Mesenchymal stem cell (in vitro differentiated cells and primary cell): ENCODE measurements around the gene GUCA1A.

ENCODE experiments used
- DNase-seq: peaks from one replicate; pipeline ENCODE4 v3.0.0-alpha.2; 2013
- H2AFZ ChIP-seq: one replicate; pipeline ENCODE4 v1.6.1; 2013; ENCODE audit warnings: low read depth, mild to moderate bottlenecking, control low read depth, inconsistent platforms, low read length, moderate library complexity
- H2AK5ac ChIP-seq: 2 replicates; pipeline ENCODE4 v1.6.1; 2013; ENCODE audit warnings: low read length, moderate library complexity, mild to moderate bottlenecking, inconsistent platforms; ENCODE audit not compliant: severe bottlenecking
- H2BK120ac ChIP-seq: one replicate; pipeline ENCODE4 v1.6.1; 2013; ENCODE audit warnings: low read depth, mild to moderate bottlenecking, inconsistent platforms, low read length, moderate library complexity
- H2BK12ac ChIP-seq, 2 experiments: one replicate each; pipeline ENCODE4 v1.6.1; 2013; ENCODE audit warnings: inconsistent platforms in 2 of 2, low read length in 2 of 2, mild to moderate bottlenecking in 2 of 2, moderate library complexity in 2 of 2, control low read depth in 1 of 2
- H2BK15ac ChIP-seq: one replicate; pipeline ENCODE4 v1.6.1; 2013; ENCODE audit warnings: mild to moderate bottlenecking, low read depth, inconsistent platforms; ENCODE audit not compliant: poor library complexity, severe bottlenecking
- H2BK5ac ChIP-seq: 2 replicates; pipeline ENCODE4 v1.6.1; 2013; ENCODE audit warnings: low read depth, mild to moderate bottlenecking, low read length, control low read depth, inconsistent platforms; ENCODE audit not compliant: poor library complexity, severe bottlenecking
- H3K14ac ChIP-seq, 2 experiments: one replicate each; pipeline ENCODE4 v1.6.1; 2013; ENCODE audit warnings: inconsistent platforms in 2 of 2, low read length in 2 of 2, control low read depth in 1 of 2, mild to moderate bottlenecking in 1 of 2, moderate library complexity in 1 of 2
- H3K18ac ChIP-seq, 2 experiments: one replicate each; pipeline ENCODE4 v1.6.1; 2013; ENCODE audit warnings: inconsistent platforms in 2 of 2, low read length in 2 of 2, control low read depth in 1 of 2, low read depth in 1 of 2, mild to moderate bottlenecking in 1 of 2
- H3K23ac ChIP-seq, 2 experiments: one replicate each; pipeline ENCODE4 v1.6.1; 2013; ENCODE audit warnings: inconsistent platforms in 2 of 2, low read length in 2 of 2, mild to moderate bottlenecking in 2 of 2, moderate library complexity in 2 of 2, control low read depth in 1 of 2
- H3K27ac ChIP-seq: 2 replicates; pipeline ENCODE4 v1.5.1; 2013; ENCODE audit warnings: mild to moderate bottlenecking, moderate library complexity, low read length, control low read depth, inconsistent platforms; ENCODE audit not compliant: poor library complexity, severe bottlenecking
- H3K27me3 ChIP-seq, 2 experiments: 2 replicates each; pipeline versions ENCODE4 v1.6.1 to v1.7.0; 2013; ENCODE audit warnings: low read length in 2 of 2, mild to moderate bottlenecking in 2 of 2, moderate library complexity in 2 of 2, control low read depth in 1 of 2, inconsistent platforms in 1 of 2; ENCODE audit not compliant: control insufficient read depth in 1 of 2, insufficient read depth in 1 of 2
- H3K36me3 ChIP-seq, 2 experiments: 2 replicates each; pipeline versions ENCODE4 v1.6.1 to v1.7.0; 2013; ENCODE audit warnings: low read length in 2 of 2, control low read depth in 1 of 2, inconsistent platforms in 1 of 2, low read depth in 1 of 2, mild to moderate bottlenecking in 1 of 2; ENCODE audit not compliant: insufficient read depth in 2 of 2, control insufficient read depth in 1 of 2
- H3K4ac ChIP-seq, 2 experiments: one replicate each; pipeline ENCODE4 v1.6.1; 2013; ENCODE audit warnings: inconsistent platforms in 2 of 2, low read length in 2 of 2, mild to moderate bottlenecking in 2 of 2, moderate library complexity in 2 of 2, control low read depth in 1 of 2, low read depth in 1 of 2
- H3K4me1 ChIP-seq: 2 replicates; pipeline ENCODE4 v1.6.1; 2013; ENCODE audit warnings: low read depth, low read length, control low read depth; ENCODE audit not compliant: control insufficient read depth, insufficient read depth
- H3K4me2 ChIP-seq: 2 replicates; pipeline ENCODE4 v1.6.1; 2013; ENCODE audit warnings: low read length, mild to moderate bottlenecking, inconsistent platforms; ENCODE audit not compliant: poor library complexity, severe bottlenecking
- H3K4me3 ChIP-seq, 2 experiments: 2 replicates each; pipeline versions ENCODE4 v1.5.1 to v1.7.0; 2013; ENCODE audit warnings: low read length in 2 of 2, mild to moderate bottlenecking in 2 of 2, control low read depth in 1 of 2, low read depth in 1 of 2; ENCODE audit not compliant: insufficient read depth in 1 of 2
- H3K79me1 ChIP-seq: replicated peaks from 2 replicates; pipeline ENCODE4 v1.6.1; 2013; ENCODE audit warnings: mild to moderate bottlenecking, control low read depth, low read length, inconsistent platforms; ENCODE audit not compliant: poor library complexity, severe bottlenecking
- H3K9ac ChIP-seq: 2 replicates; pipeline ENCODE4 v1.7.0; 2013; ENCODE audit warnings: mild to moderate bottlenecking, low read length, moderate library complexity
- H3K9me3 ChIP-seq: 2 replicates; pipeline ENCODE4 v1.7.0; 2013; ENCODE audit warnings: mild to moderate bottlenecking, low read length; ENCODE audit not compliant: control insufficient read depth
- H4K8ac ChIP-seq: one replicate; pipeline ENCODE4 v1.6.1; 2013; ENCODE audit warnings: inconsistent platforms, mild to moderate bottlenecking, low read length, moderate library complexity
- H4K91ac ChIP-seq: one replicate; pipeline ENCODE4 v1.6.1; 2013; ENCODE audit warnings: mild to moderate bottlenecking, low read length, inconsistent platforms
- WGBS: methylation state at CpG from one replicate; pipeline ENCODE4 v1.1.7; 2013; ENCODE audit warnings: mixed read lengths; 5-methylcytosine and 5-hydroxymethylcytosine counted together

Gene GUCA1A

DNA sequence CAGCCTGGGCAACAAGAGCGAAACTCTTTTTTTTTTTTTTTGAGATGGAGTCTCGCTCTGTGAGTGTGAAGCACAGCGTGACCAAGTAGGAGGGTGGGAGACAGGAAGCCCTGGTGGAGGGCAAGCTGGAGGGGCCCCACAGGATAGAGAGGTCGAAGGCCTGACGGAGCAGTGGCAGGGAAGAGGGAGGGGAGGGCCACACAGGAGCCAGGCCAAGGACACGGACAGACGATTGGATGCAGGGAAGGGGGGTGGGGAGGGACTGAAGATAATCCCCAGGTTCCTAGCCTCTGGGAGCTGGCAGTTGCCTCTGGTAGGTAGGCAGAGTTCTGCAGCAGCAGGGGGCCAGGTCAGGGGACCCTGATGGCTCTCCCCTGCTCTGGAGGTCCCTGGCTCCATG lies 10.8 kb upstream of the GUCA1A start:
- Histone ChIP-seq H3K4me1 (peaks cover 20% of the 10 kb centered on the region), H3K18ac (no peak overlapping the region), H3K23ac (no peak overlapping the region), H2AK5ac (no peak overlapping the region), H3K4ac (peak overlapping the region; percentile 20 to 47), H3K27me3 (peaks cover 0 to 5% of the 10 kb centered on the region in 2 experiments), H3K36me3 (no peaks in the 10 kb centered on the region), H3K79me1 (no peaks in the 10 kb centered on the region), H4K8ac (peak overlapping the region; percentile 67), H3K4me3 (no peak overlapping the region), H3K14ac (no peak overlapping the region), H2BK120ac (no peak overlapping the region), H3K4me2 (no peak overlapping the region), H2BK12ac (peak overlapping the region in 1 of 2 experiments; percentile 33), H2AFZ (no peak overlapping the region), H2BK5ac (no peak overlapping the region), H3K9ac (no peak overlapping the region), H3K9me3 (no peaks in the 10 kb centered on the region), H2BK15ac (no peak overlapping the region), H4K91ac (no peak overlapping the region), H3K27ac (no peak overlapping the region)
- 37% methylated on average over 7 of the region's 7 CpGs for WGBS
- DNase-seq, result no peak

DNA sequence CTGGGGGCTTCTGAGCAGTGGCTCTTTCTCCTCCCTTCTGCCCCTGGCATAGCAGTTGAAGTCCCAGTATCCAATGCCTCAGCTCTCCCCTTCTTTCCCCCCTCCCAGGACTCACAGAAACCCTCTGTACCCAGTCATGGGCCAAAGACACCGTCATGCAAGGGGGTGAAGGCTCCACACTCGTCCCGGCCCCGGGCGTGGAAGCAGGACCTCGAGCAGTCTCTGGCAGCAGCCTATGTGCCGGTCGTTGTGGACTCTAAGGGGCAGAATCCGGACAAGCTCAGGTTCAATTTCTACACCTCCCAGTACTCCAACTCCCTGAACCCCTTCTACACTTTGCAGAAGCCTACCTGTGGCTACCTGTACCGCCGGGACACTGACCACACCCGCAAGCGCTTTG lies 10.4 kb upstream of the GUCA1A start:
- H4K91ac ChIP-seq, result peak overlapping the region; percentile 52
- no peak for DNase-seq
- peaks cover 0 to 5% of the 10 kb centered on the region in 2 experiments for H3K27me3 ChIP-seq

DNA sequence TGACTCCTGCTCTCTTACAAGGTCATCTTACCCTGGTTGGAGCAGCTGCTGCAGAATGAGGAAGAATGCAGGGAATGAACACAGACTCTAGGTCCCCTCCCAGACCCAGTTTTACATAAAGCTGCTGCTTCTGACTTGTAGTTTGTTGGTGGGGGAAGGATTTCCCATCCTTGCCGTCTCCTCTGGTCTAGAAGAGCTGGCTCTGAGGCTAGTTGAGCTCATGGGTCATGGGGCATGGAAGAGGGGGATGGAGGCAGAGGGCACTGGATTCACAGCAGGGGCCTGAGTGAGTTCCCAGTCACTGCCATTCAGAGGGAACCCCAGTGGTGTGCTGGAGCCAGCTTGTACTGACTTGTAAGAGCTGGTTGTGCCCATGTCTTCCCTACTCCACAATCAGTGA lies 9.2 kb upstream of the GUCA1A start:
- H4K91ac ChIP-seq, result no peak overlapping the region
- no peak overlapping the region for H3K9ac ChIP-seq
- H3K4me3 ChIP-seq, result no peak overlapping the region
- H2BK120ac ChIP-seq, result no peak overlapping the region
- no peaks in the 10 kb centered on the region for H3K79me1 ChIP-seq
- H4K8ac ChIP-seq, result peak overlapping the region; percentile 79
- H3K36me3 ChIP-seq, result no peaks in the 10 kb centered on the region
- no peak overlapping the region for H3K18ac ChIP-seq
- H2AFZ ChIP-seq, result no peak overlapping the region
- H2BK15ac ChIP-seq, result no peak overlapping the region
- H3K27me3 ChIP-seq, result peaks cover 0 to 1% of the 10 kb centered on the region in 2 experiments
- peak overlapping the region; percentile 1 for H2AK5ac ChIP-seq
- no peaks in the 10 kb centered on the region for H3K9me3 ChIP-seq
- H3K23ac ChIP-seq, result no peak overlapping the region
- H2BK12ac ChIP-seq, result no peak overlapping the region
- H3K4me2 ChIP-seq, result no peak overlapping the region
- peak; percentile 58 for DNase-seq
- H2BK5ac ChIP-seq, result no peak overlapping the region
- H3K27ac ChIP-seq, result no peak overlapping the region
- WGBS, result 23% methylated on average over 1 of the region's 1 CpG
- H3K14ac ChIP-seq, result no peak overlapping the region
- H3K4me1 ChIP-seq, result peaks cover 20% of the 10 kb centered on the region
- H3K4ac ChIP-seq, result no peak overlapping the region

More for the DNA sequence above, 10.4 kb upstream of the GUCA1A start:
- Histone ChIP-seq H3K23ac (no peak overlapping the region), H2AK5ac (no peak overlapping the region), H3K4me2 (no peak overlapping the region), H3K9me3 (no peaks in the 10 kb centered on the region), H2BK5ac (no peak overlapping the region), H4K8ac (no peak overlapping the region), H3K36me3 (no peaks in the 10 kb centered on the region), H2AFZ (no peak overlapping the region), H3K79me1 (no peaks in the 10 kb centered on the region), H3K4me1 (peaks cover 20% of the 10 kb centered on the region), H3K9ac (no peak overlapping the region), H3K27ac (no peak overlapping the region), H2BK15ac (no peak overlapping the region), H2BK12ac (peak overlapping the region in 1 of 2 experiments; percentile 33), H2BK120ac (no peak overlapping the region), H3K14ac (no peak overlapping the region), H3K4me3 (no peak overlapping the region), H3K18ac (no peak overlapping the region), H3K4ac (peak overlapping the region; percentile 20 to 47)
- WGBS, result 94% methylated on average over 13 of the region's 13 CpGs

DNA sequence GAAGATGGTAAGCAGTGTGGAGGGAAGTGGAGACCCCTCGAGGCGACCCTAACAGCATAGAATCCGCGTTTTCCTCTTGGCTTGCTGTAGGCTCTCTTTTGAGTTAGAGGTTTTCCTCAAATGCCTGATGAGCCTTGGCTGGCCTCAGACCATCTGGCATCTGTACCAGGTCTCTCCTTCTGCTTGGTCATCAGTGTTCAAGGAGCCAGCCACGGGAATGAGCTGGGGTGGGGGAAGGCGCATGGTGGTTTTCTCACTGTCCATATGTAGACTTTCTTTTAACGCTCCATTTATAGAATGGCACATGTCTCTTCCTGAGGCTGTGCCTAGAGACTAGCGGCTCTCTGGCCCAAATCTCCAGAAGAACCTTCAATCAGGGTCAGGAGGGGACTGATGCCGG lies 8.1 kb upstream of the GUCA1A start:
- Histone ChIP-seq H3K36me3 (no peaks in the 10 kb centered on the region), H3K4me1 (peaks cover 20% of the 10 kb centered on the region), H2AFZ (no peak overlapping the region), H3K27ac (peak overlapping the region; percentile 85), H4K8ac (peak overlapping the region; percentile 76), H3K79me1 (no peaks in the 10 kb centered on the region), H2BK5ac (peak overlapping the region; percentile 15), H3K9me3 (no peaks in the 10 kb centered on the region), H2BK15ac (peak overlapping the region; percentile 63), H3K18ac (no peak overlapping the region), H2BK120ac (no peak overlapping the region), H3K9ac (no peak overlapping the region), H3K27me3 (no peaks in the 10 kb centered on the region), H3K4me3 (no peak overlapping the region), H3K4me2 (peak overlapping the region; percentile 49), H3K23ac (no peak overlapping the region), H4K91ac (no peak overlapping the region), H3K4ac (peak overlapping the region in 1 of 2 experiments; percentile 6), H2AK5ac (peak overlapping the region; percentile 99), H2BK12ac (peak overlapping the region; percentile 42 to 60), H3K14ac (no peak overlapping the region)
- WGBS, result 78% methylated on average over 9 of the region's 9 CpGs
- DNase-seq, result peak; percentile 44
